ENCODE data around the gene WIF1.

WIF1 gene

GRCh38 chr12:65119063-65119462, 2.0 kb downstream of the WIF1 start:
- H3K4me1 ChIP-seq (ENCODE audit: control insufficient read depth, low read depth, low read length), result peaks cover 3% of the 10 kb centered on the region
- H3K36me3 ChIP-seq (ENCODE audit: control insufficient read depth, low read depth, low read length), result no peaks in the 10 kb centered on the region
- H3K9me3 ChIP-seq (ENCODE audit: control insufficient read depth, low read depth, low read length), result no peaks in the 10 kb centered on the region
- peaks cover 45% of the 10 kb centered on the region for H3K27me3 ChIP-seq (ENCODE audit: control insufficient read depth, insufficient read depth, low read length)
- no peak overlapping the region for H3K4me3 ChIP-seq (ENCODE audit: low read length)
- no peak overlapping the region for H3K27ac ChIP-seq (ENCODE audit: low read length)
- no peak overlapping the region for H3K9ac ChIP-seq (ENCODE audit: low read length)

GRCh38 chr12:65113621-65114035, 7.5 kb downstream of the WIF1 start:
- H3K36me3 ChIP-seq (ENCODE audit: control insufficient read depth, low read depth, low read length), result no peaks in the 10 kb centered on the region
- H3K9ac ChIP-seq (ENCODE audit: low read length), result no peak overlapping the region
- no peaks in the 10 kb centered on the region for H3K4me1 ChIP-seq (ENCODE audit: control insufficient read depth, low read depth, low read length)
- no peaks in the 10 kb centered on the region for H3K27me3 ChIP-seq (ENCODE audit: control insufficient read depth, insufficient read depth, low read length)
- no peak overlapping the region for H3K27ac ChIP-seq (ENCODE audit: low read length)
- no peak overlapping the region for H3K4me3 ChIP-seq (ENCODE audit: low read length)
- no peaks in the 10 kb centered on the region for H3K9me3 ChIP-seq (ENCODE audit: control insufficient read depth, low read depth, low read length)

- Histone ChIP-seq H3K27me3 (ENCODE audit: control insufficient read depth, insufficient read depth, low read length) (no peaks in the 10 kb centered on the region), H3K9me3 (ENCODE audit: control insufficient read depth, low read depth, low read length) (no peaks in the 10 kb centered on the region), H3K4me1 (ENCODE audit: control insufficient read depth, low read depth, low read length) (peaks cover 3% of the 10 kb centered on the region), H3K4me3 (ENCODE audit: low read length) (no peak overlapping the region), H3K27ac (ENCODE audit: low read length) (no peak overlapping the region), H3K9ac (ENCODE audit: low read length) (no peak overlapping the region), H3K36me3 (ENCODE audit: control insufficient read depth, low read depth, low read length) (no peaks in the 10 kb centered on the region)
Measured at GRCh38 chr12:65106948-65107347, 14.2 kb downstream of the WIF1 start.

- no peaks in the 10 kb centered on the region for H3K27me3 ChIP-seq (ENCODE audit: control insufficient read depth, insufficient read depth, low read length)
- peaks cover 3% of the 10 kb centered on the region for H3K4me1 ChIP-seq (ENCODE audit: control insufficient read depth, low read depth, low read length)
- H3K9ac ChIP-seq (ENCODE audit: low read length), result no peak overlapping the region
- no peak overlapping the region for H3K4me3 ChIP-seq (ENCODE audit: low read length)
- H3K36me3 ChIP-seq (ENCODE audit: control insufficient read depth, low read depth, low read length), result no peaks in the 10 kb centered on the region
- no peaks in the 10 kb centered on the region for H3K9me3 ChIP-seq (ENCODE audit: control insufficient read depth, low read depth, low read length)
- no peak overlapping the region for H3K27ac ChIP-seq (ENCODE audit: low read length)
Measured at GRCh38 chr12:65100140-65100539, 21.0 kb downstream of the WIF1 start.

GRCh38 chr12:65099182-65099581, 21.9 kb downstream of the WIF1 start:
- H3K36me3 ChIP-seq (ENCODE audit: control insufficient read depth, low read depth, low read length), result no peaks in the 10 kb centered on the region
- H3K27me3 ChIP-seq (ENCODE audit: control insufficient read depth, insufficient read depth, low read length), result no peaks in the 10 kb centered on the region
- peaks cover 1% of the 10 kb centered on the region for H3K4me1 ChIP-seq (ENCODE audit: control insufficient read depth, low read depth, low read length)
- no peak overlapping the region for H3K27ac ChIP-seq (ENCODE audit: low read length)
- H3K9ac ChIP-seq (ENCODE audit: low read length), result no peak overlapping the region
- no peak overlapping the region for H3K4me3 ChIP-seq (ENCODE audit: low read length)
- no peaks in the 10 kb centered on the region for H3K9me3 ChIP-seq (ENCODE audit: control insufficient read depth, low read depth, low read length)

- H3K36me3 ChIP-seq (ENCODE audit: control insufficient read depth, low read depth, low read length), result no peaks in the 10 kb centered on the region
- H3K27ac ChIP-seq (ENCODE audit: low read length), result no peak overlapping the region
- H3K4me1 ChIP-seq (ENCODE audit: control insufficient read depth, low read depth, low read length), result no peaks in the 10 kb centered on the region
- no peak overlapping the region for H3K9ac ChIP-seq (ENCODE audit: low read length)
- H3K27me3 ChIP-seq (ENCODE audit: control insufficient read depth, insufficient read depth, low read length), result no peaks in the 10 kb centered on the region
- H3K4me3 ChIP-seq (ENCODE audit: low read length), result no peak overlapping the region
- no peaks in the 10 kb centered on the region for H3K9me3 ChIP-seq (ENCODE audit: control insufficient read depth, low read depth, low read length)
Measured at GRCh38 chr12:65098364-65098763, 22.7 kb downstream of the WIF1 start.

- Histone ChIP-seq H3K9ac (ENCODE audit: low read length) (no peak overlapping the region), H3K27ac (ENCODE audit: low read length) (no peak overlapping the region), H3K27me3 (ENCODE audit: control insufficient read depth, insufficient read depth, low read length) (no peaks in the 10 kb centered on the region), H3K4me1 (ENCODE audit: control insufficient read depth, low read depth, low read length) (no peaks in the 10 kb centered on the region), H3K9me3 (ENCODE audit: control insufficient read depth, low read depth, low read length) (no peaks in the 10 kb centered on the region), H3K4me3 (ENCODE audit: low read length) (no peak overlapping the region), H3K36me3 (ENCODE audit: control insufficient read depth, low read depth, low read length) (no peaks in the 10 kb centered on the region)
Measured at GRCh38 chr12:65094722-65095121, 26.4 kb downstream of the WIF1 start.

GRCh38 chr12:65093606-65094005, 27.5 kb downstream of the WIF1 start:
- no peaks in the 10 kb centered on the region for H3K36me3 ChIP-seq (ENCODE audit: control insufficient read depth, low read depth, low read length)
- H3K4me3 ChIP-seq (ENCODE audit: low read length), result no peak overlapping the region
- H3K9me3 ChIP-seq (ENCODE audit: control insufficient read depth, low read depth, low read length), result no peaks in the 10 kb centered on the region
- no peak overlapping the region for H3K27ac ChIP-seq (ENCODE audit: low read length)
- H3K9ac ChIP-seq (ENCODE audit: low read length), result no peak overlapping the region
- no peaks in the 10 kb centered on the region for H3K27me3 ChIP-seq (ENCODE audit: control insufficient read depth, insufficient read depth, low read length)
- no peaks in the 10 kb centered on the region for H3K4me1 ChIP-seq (ENCODE audit: control insufficient read depth, low read depth, low read length)

- no peaks in the 10 kb centered on the region for H3K27me3 ChIP-seq (ENCODE audit: control insufficient read depth, insufficient read depth, low read length)
- H3K27ac ChIP-seq (ENCODE audit: low read length), result no peak overlapping the region
- H3K4me3 ChIP-seq (ENCODE audit: low read length), result no peak overlapping the region
- no peaks in the 10 kb centered on the region for H3K36me3 ChIP-seq (ENCODE audit: control insufficient read depth, low read depth, low read length)
- H3K4me1 ChIP-seq (ENCODE audit: control insufficient read depth, low read depth, low read length), result no peaks in the 10 kb centered on the region
- no peak overlapping the region for H3K9ac ChIP-seq (ENCODE audit: low read length)
- no peaks in the 10 kb centered on the region for H3K9me3 ChIP-seq (ENCODE audit: control insufficient read depth, low read depth, low read length)
Measured at GRCh38 chr12:65090461-65090860, 30.6 kb downstream of the WIF1 start.

GRCh38 chr12:65086236-65086635, 34.9 kb downstream of the WIF1 start:
- Histone ChIP-seq H3K9ac (ENCODE audit: low read length) (no peak overlapping the region), H3K27ac (ENCODE audit: low read length) (no peak overlapping the region), H3K4me3 (ENCODE audit: low read length) (no peak overlapping the region), H3K36me3 (ENCODE audit: control insufficient read depth, low read depth, low read length) (no peaks in the 10 kb centered on the region), H3K27me3 (ENCODE audit: control insufficient read depth, insufficient read depth, low read length) (no peaks in the 10 kb centered on the region), H3K4me1 (ENCODE audit: control insufficient read depth, low read depth, low read length) (peaks cover 17% of the 10 kb centered on the region), H3K9me3 (ENCODE audit: control insufficient read depth, low read depth, low read length) (no peaks in the 10 kb centered on the region)

- H3K36me3 ChIP-seq (ENCODE audit: control insufficient read depth, low read depth, low read length), result no peaks in the 10 kb centered on the region
- peaks cover 17% of the 10 kb centered on the region for H3K4me1 ChIP-seq (ENCODE audit: control insufficient read depth, low read depth, low read length)
- H3K27ac ChIP-seq (ENCODE audit: low read length), result no peak overlapping the region
- no peak overlapping the region for H3K9ac ChIP-seq (ENCODE audit: low read length)
- H3K4me3 ChIP-seq (ENCODE audit: low read length), result no peak overlapping the region
- no peaks in the 10 kb centered on the region for H3K27me3 ChIP-seq (ENCODE audit: control insufficient read depth, insufficient read depth, low read length)
- H3K9me3 ChIP-seq (ENCODE audit: control insufficient read depth, low read depth, low read length), result no peaks in the 10 kb centered on the region
Measured at GRCh38 chr12:65084579-65084978, 36.5 kb downstream of the WIF1 start.

GRCh38 chr12:65083581-65083980, 37.5 kb downstream of the WIF1 start:
- H3K36me3 ChIP-seq (ENCODE audit: control insufficient read depth, low read depth, low read length), result no peaks in the 10 kb centered on the region
- H3K9ac ChIP-seq (ENCODE audit: low read length), result no peak overlapping the region
- no peak overlapping the region for H3K4me3 ChIP-seq (ENCODE audit: low read length)
- H3K27me3 ChIP-seq (ENCODE audit: control insufficient read depth, insufficient read depth, low read length), result no peaks in the 10 kb centered on the region
- no peaks in the 10 kb centered on the region for H3K9me3 ChIP-seq (ENCODE audit: control insufficient read depth, low read depth, low read length)
- peaks cover 17% of the 10 kb centered on the region for H3K4me1 ChIP-seq (ENCODE audit: control insufficient read depth, low read depth, low read length)
- no peak overlapping the region for H3K27ac ChIP-seq (ENCODE audit: low read length)

Measured in iPS-18a (cell line).